Loucy (cell line): ENCODE measurements around the gene GRIPAP1.

Experiments
- H2AFZ ChIP-seq: fragments of 200-600 bp; sonication (generic); 2 replicates; pipeline ENCODE4 v1.6.0; 2016; ENCODE audit warnings: antibody characterized with exemption, mild to moderate bottlenecking, low read length, moderate library complexity
- H3F3A ChIP-seq: fragments of 200-600 bp; 2 replicates; pipeline ENCODE4 v1.6.0; 2016; ENCODE audit warnings: antibody characterized with exemption, low read depth, mild to moderate bottlenecking
- H3K27me3 ChIP-seq: fragments of 200-600 bp; sonication (generic); 2 replicates; pipeline ENCODE4 v1.6.1; 2014; ENCODE audit warnings: low read length, mild to moderate bottlenecking; ENCODE audit not compliant: insufficient read depth, poor library complexity, severe bottlenecking
- H3K36me3 ChIP-seq: fragments of 200-600 bp; sonication (generic); 2 replicates; pipeline ENCODE4 v1.6.1; 2016; ENCODE audit warnings: low read length; ENCODE audit not compliant: insufficient read depth
- H3K4me1 ChIP-seq: fragments of 200-600 bp; sonication (generic); 2 replicates; pipeline ENCODE4 v1.5.1; 2014; ENCODE audit warnings: low read length, mild to moderate bottlenecking; ENCODE audit not compliant: insufficient read depth, poor library complexity, severe bottlenecking
- H3K4me2 ChIP-seq: fragments of 200-600 bp; sonication (generic); 2 replicates; pipeline ENCODE4 v1.6.0; 2014; ENCODE audit warnings: antibody characterized with exemption, low read length, low read depth, mild to moderate bottlenecking; ENCODE audit not compliant: poor library complexity, severe bottlenecking
- H3K4me3 ChIP-seq: fragments of 200-600 bp; sonication (generic); 2 replicates; pipeline ENCODE4 v1.5.1; 2014; ENCODE audit warnings: low read length, mild to moderate bottlenecking, mixed read lengths; ENCODE audit not compliant: poor library complexity, severe bottlenecking
- H3K79me2 ChIP-seq: fragments of 200-600 bp; sonication (generic); 2 replicates; pipeline ENCODE4 v1.6.1; 2014; ENCODE audit warnings: low read length; ENCODE audit not compliant: insufficient read depth
- H3K9ac ChIP-seq: fragments of 200-600 bp; sonication (generic); 2 replicates; pipeline ENCODE4 v1.6.0; 2014; ENCODE audit warnings: mild to moderate bottlenecking, low read depth, low read length, moderate library complexity; ENCODE audit not compliant: poor library complexity, severe bottlenecking
- H3K9me2 ChIP-seq: fragments of 200-600 bp; sonication (generic); replicated peaks from 2 replicates; pipeline ENCODE4 v1.6.1; 2016; ENCODE audit warnings: low read depth, low read length, mixed read lengths
- H3K9me3 ChIP-seq: fragments of 200-600 bp; sonication (generic); 2 replicates; pipeline ENCODE4 v1.6.1; 2014; ENCODE audit warnings: mild to moderate bottlenecking, antibody characterized with exemption, low read length, low read depth; ENCODE audit not compliant: insufficient read depth
- H4K20me1 ChIP-seq: fragments of 200-600 bp; sonication (generic); 2 replicates; pipeline ENCODE4 v1.6.0; 2014; ENCODE audit warnings: antibody characterized with exemption, low read length, mild to moderate bottlenecking; ENCODE audit not compliant: insufficient read depth, poor library complexity, severe bottlenecking
- CTCF ChIP-seq: fragments of 200-600 bp; sonication (generic); conservative IDR thresholded peaks from 2 replicates; pipeline ENCODE4 v1.5.1; 2014; ENCODE audit warnings: mild to moderate bottlenecking, antibody characterized with exemption, low read length
- EZH2phosphoT487 ChIP-seq: fragments of 200-600 bp; IDR thresholded peaks from 2 replicates; pipeline ENCODE4 v1.6.1; 2018; ENCODE audit warnings: antibody characterized with exemption, mild to moderate bottlenecking, moderate library complexity, borderline replicate concordance

The GRIPAP1 gene

GRCh38 chrX:48969471-48969870, 32.6 kb downstream of the GRIPAP1 start:
- Histone ChIP-seq H3K27me3 (no peaks in the 10 kb centered on the region), H4K20me1 (no peaks in the 10 kb centered on the region), H3F3A (no peaks in the 10 kb centered on the region), H2AFZ (no peak overlapping the region), H3K4me2 (no peak overlapping the region), H3K36me3 (no peaks in the 10 kb centered on the region), H3K4me1 (no peaks in the 10 kb centered on the region), H3K4me3 (no peak overlapping the region), H3K9me2 (no peaks in the 10 kb centered on the region), H3K9ac (no peak overlapping the region), H3K9me3 (no peaks in the 10 kb centered on the region), H3K79me2 (no peaks in the 10 kb centered on the region)
- TF ChIP-seq CTCF (no peak), EZH2phosphoT487 (no peak)

GRCh38 chrX:48968377-48968776, 33.7 kb downstream of the GRIPAP1 start:
- H4K20me1 ChIP-seq, result no peaks in the 10 kb centered on the region
- H3F3A ChIP-seq, result no peaks in the 10 kb centered on the region
- no peak overlapping the region for H3K4me2 ChIP-seq
- H3K9ac ChIP-seq, result no peak overlapping the region
- H3K4me3 ChIP-seq, result no peak overlapping the region
- no peaks in the 10 kb centered on the region for H3K36me3 ChIP-seq
- H2AFZ ChIP-seq, result no peak overlapping the region
- no peaks in the 10 kb centered on the region for H3K27me3 ChIP-seq
- no peaks in the 10 kb centered on the region for H3K9me3 ChIP-seq
- H3K4me1 ChIP-seq, result no peaks in the 10 kb centered on the region
- H3K79me2 ChIP-seq, result no peaks in the 10 kb centered on the region
- H3K9me2 ChIP-seq, result no peaks in the 10 kb centered on the region
- no peak for TF ChIP-seq EZH2phosphoT487
- TF ChIP-seq CTCF, result no peak

GRCh38 chrX:48966796-48967579, 35.1 kb downstream of the GRIPAP1 start:
- Histone ChIP-seq H3K4me2 (no peak overlapping the region), H3F3A (no peaks in the 10 kb centered on the region), H3K27me3 (no peaks in the 10 kb centered on the region), H4K20me1 (no peaks in the 10 kb centered on the region), H3K4me3 (no peak overlapping the region), H3K4me1 (no peaks in the 10 kb centered on the region), H2AFZ (no peak overlapping the region), H3K9ac (no peak overlapping the region), H3K9me3 (no peaks in the 10 kb centered on the region), H3K9me2 (no peaks in the 10 kb centered on the region), H3K36me3 (no peaks in the 10 kb centered on the region), H3K79me2 (no peaks in the 10 kb centered on the region)
- no peak for TF ChIP-seq CTCF
- TF ChIP-seq EZH2phosphoT487, result no peak
